Right lobe of liver (tissue), 4 donors: Measurements from ENCODE around the gene CHPF.

ENCODE experiments used
- CTCF ChIP-seq, 4 donors: fragments of 200-600 bp in 3 of 4; fragments of 450-650 bp in 1 of 4; IDR thresholded peaks; one replicate each; pipeline versions ENCODE4 v1.5.1 to v1.8.0; 2016 to 2022; ENCODE audit warnings: antibody characterized with exemption in 4 of 4, mild to moderate bottlenecking in 2 of 4
- POLR2A ChIP-seq: fragments of 450-650 bp; IDR thresholded peaks from one replicate; pipeline ENCODE4 v1.6.1; 2017; ENCODE audit warnings: antibody characterized with exemption, mild to moderate bottlenecking
- donor health status: DM: no; HTN: no; CAD: no.
- donor health status: DM: no; HTN: no; CAD: no.
- donor health status: DM: no; HTN: yes; CAD: no.

DNA sequence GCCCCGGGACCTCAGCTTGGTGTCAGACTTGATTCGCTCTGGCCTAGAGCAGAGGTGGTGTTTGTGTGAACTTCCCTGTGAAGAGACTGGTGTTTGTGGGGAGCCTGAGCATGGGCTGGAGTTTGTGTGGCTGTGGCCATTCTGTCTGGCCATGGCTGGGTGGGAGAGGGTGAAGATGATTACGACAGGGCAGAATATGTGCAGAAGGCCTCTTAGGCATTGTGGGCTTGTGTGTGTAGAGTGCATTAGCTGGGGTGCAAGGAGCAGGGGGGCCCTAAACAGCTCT, 17.2 kb upstream of the CHPF start:
- no peak for TF ChIP-seq CTCF (IDR thresholded peaks at IDR 0.05)
- no peak for TF ChIP-seq POLR2A
